ENCODE measurements around the gene MYL1. TPM values are rescaled to one million over a fixed set of nuclear protein-coding genes. Genes with fewer than 3 reads are reported as not detected.

MYL1 gene
- total RNA-seq, result not detected in 2 replicates

GRCh38 chr2:210315015-210315788 is at the start of gene MYL1:
Gene MYL1, minus strand, starts transcription at chr2:210315174. Its CDS starts 132 bp downstream, at chr2:210315042.
- intact Hi-C loops (cut with micrococcal nuclease), result no loop called here

GRCh38 chr2:210363876-210364275 is 48.9 kb upstream of the MYL1 start:
- intact Hi-C loops (cut with micrococcal nuclease), result no loop called here

- intact Hi-C loops (cut with micrococcal nuclease), result no loop called here
Observed at GRCh38 chr2:210363261-210363660, 48.3 kb upstream of the MYL1 start.

- intact Hi-C loops (cut with micrococcal nuclease), result no loop called here
Observed at GRCh38 chr2:210360412-210360811, 45.4 kb upstream of the MYL1 start.

- intact Hi-C loops (cut with micrococcal nuclease), result no loop called here
Observed at GRCh38 chr2:210356944-210357343, 42.0 kb upstream of the MYL1 start.

GRCh38 chr2:210337159-210337558 is 22.2 kb upstream of the MYL1 start:
- intact Hi-C loops (cut with micrococcal nuclease), result no loop called here

- intact Hi-C loops (cut with micrococcal nuclease), result no loop called here
Observed at GRCh38 chr2:210324906-210325305, 9.9 kb upstream of the MYL1 start.

- intact Hi-C loops (cut with micrococcal nuclease), result no loop called here
Observed at GRCh38 chr2:210324458-210324857, 9.5 kb upstream of the MYL1 start.

- intact Hi-C loops (cut with micrococcal nuclease), result no loop called here
Observed at GRCh38 chr2:210323003-210323402, 8.0 kb upstream of the MYL1 start.

- intact Hi-C loops (cut with micrococcal nuclease), result no loop called here
Observed at GRCh38 chr2:210318891-210319290, 3.9 kb upstream of the MYL1 start.

GRCh38 chr2:210318486-210318885 is 3.5 kb upstream of the MYL1 start:
- intact Hi-C loops (cut with micrococcal nuclease), result no loop called here

- intact Hi-C loops (cut with micrococcal nuclease), result no loop called here
Observed at GRCh38 chr2:210310550-210310949, 4.4 kb downstream of the MYL1 start.

GRCh38 chr2:210309548-210310233 is 5.3 kb downstream of the MYL1 start:
- intact Hi-C loops (cut with micrococcal nuclease), result no loop called here

- intact Hi-C loops (cut with micrococcal nuclease), result no loop called here
Observed at GRCh38 chr2:210303498-210303897, 11.5 kb downstream of the MYL1 start.

- intact Hi-C loops (cut with micrococcal nuclease), result no loop called here
Observed at GRCh38 chr2:210302326-210302725, 12.6 kb downstream of the MYL1 start.

GRCh38 chr2:210299866-210300373 is 15.1 kb downstream of the MYL1 start:
- intact Hi-C loops (cut with micrococcal nuclease), result no loop called here

- intact Hi-C loops (cut with micrococcal nuclease), result no loop called here
Observed at GRCh38 chr2:210288408-210288807, 26.6 kb downstream of the MYL1 start.

GRCh38 chr2:210287301-210287700 is 27.7 kb downstream of the MYL1 start:
- intact Hi-C loops (cut with micrococcal nuclease), result no loop called here

GRCh38 chr2:210286123-210286680 is 28.8 kb downstream of the MYL1 start:
- intact Hi-C loops (cut with micrococcal nuclease), result no loop called here

GRCh38 chr2:210277133-210277532 is 37.8 kb downstream of the MYL1 start:
- intact Hi-C loops (cut with micrococcal nuclease), result no loop called here

- intact Hi-C loops (cut with micrococcal nuclease), result no loop called here
Observed at GRCh38 chr2:210271300-210271699, 43.7 kb downstream of the MYL1 start.

GRCh38 chr2:210269148-210269547 is 45.8 kb downstream of the MYL1 start:
- intact Hi-C loops (cut with micrococcal nuclease), result no loop called here

All from T-helper 2 cell treated with Interferon-gamma antibody and Interleukin-4, amounts not matched to agents 100 ng/mL and 5 ng/mL, for 36 hours (primary cell).